AG04450 (cell line): ENCODE measurements around the gene IGDCC3. TPM values are rescaled to one million over a fixed set of nuclear protein-coding genes. Genes with fewer than 3 reads are reported as not detected.

Source experiments
- CTCF ChIA-PET: fragments of 300-600, 350-600 bp; formaldehyde crosslinking; extraction: SDS; loops from one replicate; lab custom pipeline; 2022; ENCODE audit warnings: antibody characterized with exemption, inconsistent platforms; lab: Charles Lee
- POLR2A ChIA-PET: fragments of 350-600 bp; formaldehyde crosslinking; extraction: SDS; loops from one replicate; lab custom pipeline; 2021; ENCODE audit warnings: antibody characterized with exemption, inconsistent platforms; lab: Yijun Ruan, JAX
- DNase-seq: peaks from one replicate; pipeline ENCODE4 v3.0.0-alpha.2; 2011; ENCODE audit warnings: low read depth, low spot score
- H3K27ac ChIP-seq: one replicate; pipeline ENCODE4 v1.5.1; 2012; ENCODE audit warnings: low read depth, low read length, control low read depth
- H3K27me3 ChIP-seq: one replicate; pipeline ENCODE4 v1.6.0; 2012; ENCODE audit warnings: low read length; ENCODE audit not compliant: control insufficient read depth, insufficient read depth
- H3K4me3 ChIP-seq: 2 replicates; pipeline ENCODE4 v1.5.1; 2011; ENCODE audit warnings: mild to moderate bottlenecking, low read depth, low read length, control low read depth
- H3K9me3 ChIP-seq: 2 replicates; pipeline ENCODE4 v1.5.1; 2012; ENCODE audit warnings: low read length; ENCODE audit not compliant: control insufficient read depth, insufficient read depth
- CTCF ChIP-seq: IDR thresholded peaks from 2 replicates; pipeline ENCODE4 v1.5.1; 2011; ENCODE audit warnings: low read depth, low read length, control low read depth, inconsistent platforms
- polyA plus RNA-seq: library from polyadenylated mRNA; depleted of rRNA; stranded (reverse); fragments of >200 nt; gene quantifications from 2 replicates; pipeline ENCODE4 v1.2.3, GENCODE V29; 2011

Gene IGDCC3
- polyA plus RNA-seq, 1 experiment, result 0.11 TPM

DNA sequence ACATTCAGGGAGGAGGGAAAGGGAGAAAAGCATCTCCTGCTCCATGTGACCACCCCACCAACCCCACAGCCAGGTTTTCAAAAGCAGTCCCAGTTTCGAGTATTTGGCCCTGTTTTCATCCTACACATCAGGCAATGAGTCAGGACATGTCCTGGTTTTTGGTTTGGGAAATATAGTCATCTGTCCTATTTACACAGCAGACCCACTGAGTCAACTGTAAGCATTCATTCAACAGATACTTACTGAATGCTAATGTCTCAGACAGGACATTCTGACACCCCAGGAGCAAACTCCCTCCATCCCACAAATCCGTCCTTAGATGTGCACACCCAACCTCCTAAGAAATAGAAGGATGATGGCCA lies 32.9 kb downstream of the IGDCC3 start:
- no peak for DNase-seq
- Histone ChIP-seq H3K27me3 (peaks cover 17% of the 10 kb centered on the region), H3K9me3 (no peaks in the 10 kb centered on the region), H3K27ac (no peak overlapping the region), H3K4me3 (no peak overlapping the region)
- ChIA-PET POLR2A (no interaction called here), CTCF (no interaction called here)
- no peak for TF ChIP-seq CTCF

DNA sequence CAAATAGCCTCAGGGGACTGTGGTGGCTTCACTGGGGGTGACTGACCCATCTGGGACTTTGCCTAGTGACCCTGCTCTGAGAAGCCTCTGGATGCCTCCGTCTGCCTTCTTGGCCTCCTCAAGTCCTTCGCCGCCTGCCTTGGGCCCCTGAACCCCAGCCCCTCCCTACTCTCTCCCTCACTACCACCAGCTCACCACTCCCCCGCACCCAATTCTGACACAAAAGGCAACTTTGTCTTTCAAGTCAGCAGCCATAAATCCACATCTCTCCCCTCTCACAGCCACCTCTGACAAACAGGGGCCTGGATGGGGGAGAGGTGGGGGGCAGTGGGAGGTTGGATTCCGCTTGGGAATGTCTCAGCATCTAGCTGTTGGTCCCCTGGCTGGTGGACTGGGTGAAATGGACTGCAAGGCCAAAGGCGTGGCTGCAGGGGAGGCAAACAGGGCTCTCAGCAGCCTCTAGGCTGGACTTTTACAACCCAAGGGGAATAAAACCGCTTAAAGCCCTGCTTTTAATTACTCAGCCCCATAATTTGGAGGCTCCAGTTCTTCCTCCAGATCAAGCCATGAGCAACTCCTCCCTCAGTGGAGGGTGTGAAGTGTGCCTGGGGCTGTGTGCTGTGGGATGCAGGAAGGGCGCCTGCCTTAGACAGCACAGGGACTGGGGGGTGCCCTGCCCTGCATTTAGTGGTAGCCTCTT lies 33.4 kb downstream of the IGDCC3 start:
- Histone ChIP-seq H3K4me3 (no peak overlapping the region), H3K27me3 (peaks cover 22% of the 10 kb centered on the region), H3K9me3 (no peaks in the 10 kb centered on the region), H3K27ac (no peak overlapping the region)
- ChIA-PET POLR2A (no interaction called here), CTCF (no interaction called here)
- TF ChIP-seq CTCF, result no peak
- no peak for DNase-seq

- no peak for TF ChIP-seq CTCF
- CTCF ChIA-PET, result no interaction called here
- Histone ChIP-seq H3K27ac (no peak overlapping the region), H3K9me3 (no peaks in the 10 kb centered on the region), H3K27me3 (peaks cover 25% of the 10 kb centered on the region), H3K4me3 (no peak overlapping the region)
- POLR2A ChIA-PET, result interaction anchor here (0.6 kb wide), 1 partner anchor 20 kb away, joined by 7 read pairs; no protein-coding TSS in a partner anchor
- DNase-seq, result no peak
Observed at GRCh38 chr15:65343374-65343981, 34.3 kb downstream of the IGDCC3 start.

- POLR2A ChIA-PET, result interaction anchor here (0.6 kb wide), 1 partner anchor 37 kb away, joined by 3 read pairs; no protein-coding TSS in a partner anchor
- peaks cover 32% of the 10 kb centered on the region for H3K27me3 ChIP-seq
Observed at GRCh38 chr15:65342493-65342892, 35.3 kb downstream of the IGDCC3 start.

More at GRCh38 chr15:65342493-65342892, 35.3 kb downstream of the IGDCC3 start:
- no peak for TF ChIP-seq CTCF
- CTCF ChIA-PET, result no interaction called here
- H3K4me3 ChIP-seq, result no peak overlapping the region
- no peak for DNase-seq
- H3K27ac ChIP-seq, result no peak overlapping the region
- no peaks in the 10 kb centered on the region; the same call in 1 of the 2 replicates for H3K9me3 ChIP-seq
